Hepatocyte (in vitro differentiated cells): ENCODE results near the gene PPP1R1C. TPM values are rescaled to one million over a fixed set of nuclear protein-coding genes. Genes with fewer than 3 reads are reported as not detected.

Experiments used
- DNase-seq: peaks from one replicate; pipeline ENCODE4 v3.0.0-alpha.2; 2016; ENCODE audit warnings: low spot score
- H2AFZ ChIP-seq: fragments of 200-600 bp; sonication (generic); 2 replicates; pipeline ENCODE4 v1.6.0; 2016; ENCODE audit warnings: antibody characterized with exemption, mild to moderate bottlenecking
- H3K27ac ChIP-seq: fragments of 200-600 bp; sonication (generic); 2 replicates; pipeline ENCODE4 v1.5.1; 2016; ENCODE audit warnings: mild to moderate bottlenecking
- H3K27me3 ChIP-seq: fragments of 200-600 bp; sonication (generic); 2 replicates; pipeline ENCODE4 v1.6.1; 2016
- H3K36me3 ChIP-seq: fragments of 200-600 bp; sonication (generic); replicated peaks from 2 replicates; pipeline ENCODE4 v1.5.1; 2016; ENCODE audit warnings: low read depth; ENCODE audit not compliant: insufficient read depth
- H3K4me1 ChIP-seq: fragments of 200-600 bp; sonication (generic); 2 replicates; pipeline ENCODE4 v1.5.1; 2016; ENCODE audit warnings: mild to moderate bottlenecking, moderate library complexity; ENCODE audit not compliant: insufficient read depth
- H3K4me2 ChIP-seq: fragments of 200-600 bp; sonication (generic); 2 replicates; pipeline ENCODE4 v1.6.0; 2016
- H3K4me3 ChIP-seq: fragments of 200-600 bp; sonication (generic); 2 replicates; pipeline ENCODE4 v1.5.1; 2016; ENCODE audit warnings: mild to moderate bottlenecking
- H3K79me2 ChIP-seq: fragments of 200-600 bp; sonication (generic); 2 replicates; pipeline ENCODE4 v1.6.0; 2017; ENCODE audit warnings: mild to moderate bottlenecking
- H3K9me2 ChIP-seq: fragments of 200-600 bp; sonication (generic); replicated peaks from 2 replicates; pipeline ENCODE4 v1.6.0; 2017; ENCODE audit warnings: mild to moderate bottlenecking; ENCODE audit not compliant: insufficient read depth
- H3K9me3 ChIP-seq: fragments of 200-600 bp; sonication (generic); 2 replicates; pipeline ENCODE4 v1.5.1; 2016; ENCODE audit warnings: low read depth, mild to moderate bottlenecking
- H4K20me1 ChIP-seq: fragments of 200-600 bp; sonication (generic); 2 replicates; pipeline ENCODE4 v1.6.0; 2016; ENCODE audit warnings: mild to moderate bottlenecking; ENCODE audit not compliant: insufficient read depth, poor library complexity, severe bottlenecking
- EZH2 ChIP-seq: fragments of 200-600 bp; sonication (generic); IDR thresholded peaks from 2 replicates; pipeline ENCODE4 v1.6.1; 2016; ENCODE audit warnings: antibody characterized with exemption, mild to moderate bottlenecking, borderline replicate concordance
- EZH2phosphoT487 ChIP-seq: fragments of 200-600 bp; sonication (generic); IDR thresholded peaks from one replicate; pipeline ENCODE4 v1.6.1; 2018; ENCODE audit warnings: antibody characterized with exemption, mild to moderate bottlenecking, low read depth, moderate library complexity; ENCODE audit not compliant: unreplicated experiment, severe bottlenecking
- WGBS: methylation state at CpG from one replicate; pipeline ENCODE4 v1.1.6; 2016; ENCODE audit warnings: low lambda C conversion rate; ENCODE audit errors: missing lambda C conversion rate; 5-methylcytosine and 5-hydroxymethylcytosine counted together
- polyA plus RNA-seq: library from polyadenylated mRNA; unstranded; fragments of >200 nt; fragmentation: Nextera tagmentation; extraction: Ambion mirVana; gene quantifications from 2 replicates; pipeline ENCODE4 v1.2.1, GENCODE V29; 2016
- total RNA-seq: library from RNA; depleted of rRNA; stranded (reverse); fragments of >200 nt; gene quantifications from 2 replicates; pipeline ENCODE4 v1.2.3, GENCODE V29; 2014
- TF ChIP-seq, protein P1 (sequence below): fragments of 200-600 bp; sonication (generic); IDR thresholded peaks from 2 replicates; pipeline ENCODE4 v1.5.1; 2016; ENCODE audit warnings: antibody characterized with exemption, mild to moderate bottlenecking; ENCODE audit not compliant: poor library complexity

The PPP1R1C gene
- total and polyA plus RNA-seq, 2 experiments from 2014 or later: 8.4 to 10.7 TPM

GRCh38 chr2:181952404-181953226, 33.0 kb upstream of the PPP1R1C start:
- Histone ChIP-seq H3K9me3 (no peaks in the 10 kb centered on the region), H4K20me1 (no peaks in the 10 kb centered on the region), H3K4me3 (no peak overlapping the region), H3K27ac (peak overlapping the region; percentile 16), H3K4me2 (no peak overlapping the region), H3K27me3 (no peaks in the 10 kb centered on the region), H3K79me2 (no peaks in the 10 kb centered on the region), H3K9me2 (no peaks in the 10 kb centered on the region), H2AFZ (peak overlapping the region; percentile 30), H3K4me1 (peaks cover 13% of the 10 kb centered on the region), H3K36me3 (no peaks in the 10 kb centered on the region)
- no peak for DNase-seq
- TF ChIP-seq, protein P1, sequence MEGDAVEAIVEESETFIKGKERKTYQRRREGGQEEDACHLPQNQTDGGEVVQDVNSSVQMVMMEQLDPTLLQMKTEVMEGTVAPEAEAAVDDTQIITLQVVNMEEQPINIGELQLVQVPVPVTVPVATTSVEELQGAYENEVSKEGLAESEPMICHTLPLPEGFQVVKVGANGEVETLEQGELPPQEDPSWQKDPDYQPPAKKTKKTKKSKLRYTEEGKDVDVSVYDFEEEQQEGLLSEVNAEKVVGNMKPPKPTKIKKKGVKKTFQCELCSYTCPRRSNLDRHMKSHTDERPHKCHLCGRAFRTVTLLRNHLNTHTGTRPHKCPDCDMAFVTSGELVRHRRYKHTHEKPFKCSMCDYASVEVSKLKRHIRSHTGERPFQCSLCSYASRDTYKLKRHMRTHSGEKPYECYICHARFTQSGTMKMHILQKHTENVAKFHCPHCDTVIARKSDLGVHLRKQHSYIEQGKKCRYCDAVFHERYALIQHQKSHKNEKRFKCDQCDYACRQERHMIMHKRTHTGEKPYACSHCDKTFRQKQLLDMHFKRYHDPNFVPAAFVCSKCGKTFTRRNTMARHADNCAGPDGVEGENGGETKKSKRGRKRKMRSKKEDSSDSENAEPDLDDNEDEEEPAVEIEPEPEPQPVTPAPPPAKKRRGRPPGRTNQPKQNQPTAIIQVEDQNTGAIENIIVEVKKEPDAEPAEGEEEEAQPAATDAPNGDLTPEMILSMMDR: no peak
- no peak for TF ChIP-seq EZH2phosphoT487
- 63% methylated on average over 1 of the region's 1 CpG for WGBS

- Histone ChIP-seq H3K9me3 (no peaks in the 10 kb centered on the region), H4K20me1 (no peaks in the 10 kb centered on the region), H3K36me3 (no peaks in the 10 kb centered on the region), H3K4me3 (no peak overlapping the region), H3K79me2 (no peaks in the 10 kb centered on the region), H3K9me2 (no peaks in the 10 kb centered on the region), H3K4me1 (peaks cover 13% of the 10 kb centered on the region), H2AFZ (peak overlapping the region; percentile 39), H3K4me2 (peak overlapping the region; percentile 70), H3K27ac (peak overlapping the region; percentile 52), H3K27me3 (no peaks in the 10 kb centered on the region)
- TF ChIP-seq EZH2 (no peak), EZH2phosphoT487 (no peak)
- TF ChIP-seq, protein P1: peak; percentile 86
- peak; percentile 84 for DNase-seq
- 5% methylated on average over 7 of the region's 19 CpGs for WGBS
Measured at GRCh38 chr2:181953881-181954537, 31.6 kb upstream of the PPP1R1C start.

DNA sequence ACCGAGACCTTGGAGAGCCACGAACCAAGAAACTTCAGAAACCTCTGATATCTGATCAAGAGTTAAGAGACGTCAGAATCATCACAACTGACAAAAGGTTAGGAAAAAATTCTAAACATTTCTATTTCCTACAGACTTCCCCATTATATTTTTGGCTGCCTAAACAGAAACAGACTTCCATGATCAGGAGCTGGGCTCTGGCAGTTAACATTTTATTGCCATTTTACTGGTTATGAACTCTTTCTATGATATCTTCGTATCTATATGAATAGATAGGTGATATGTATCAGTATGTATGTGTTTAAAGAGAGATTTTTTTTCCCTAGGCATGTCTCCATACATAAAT, 31.1 kb upstream of the PPP1R1C start:
- H3K27ac ChIP-seq: peak overlapping the region; percentile 52
- H3K4me3 ChIP-seq: no peak overlapping the region
- peaks cover 13% of the 10 kb centered on the region for H3K4me1 ChIP-seq
- WGBS: 17% methylated on average over 4 of the region's 4 CpGs
- peak overlapping the region; percentile 37 for H2AFZ ChIP-seq
- no peak for DNase-seq
- peak overlapping the region; percentile 70 for H3K4me2 ChIP-seq
- no peaks in the 10 kb centered on the region for H3K79me2 ChIP-seq
- H3K27me3 ChIP-seq: no peaks in the 10 kb centered on the region
- TF ChIP-seq EZH2 (no peak), EZH2phosphoT487 (no peak)
- TF ChIP-seq, protein P1: no peak
- no peaks in the 10 kb centered on the region for H3K36me3 ChIP-seq
- H4K20me1 ChIP-seq: no peaks in the 10 kb centered on the region
- no peaks in the 10 kb centered on the region for H3K9me3 ChIP-seq
- H3K9me2 ChIP-seq: no peaks in the 10 kb centered on the region
